HG02610 (cell line): ENCODE results near the gene AHCY.
"Not testable (repeated sequence)": the region's sequence is repeated elsewhere in the genome, so short reads cannot be mapped to it uniquely, and the experiment has no call there.

Source experiments
- ATAC-seq: cut with Tn5 transposase; IDR thresholded peaks from one replicate; pipeline ENCODE4 v1.9.1; 2021; ENCODE audit warnings: mild to moderate bottlenecking, moderate library complexity; ENCODE audit not compliant: unreplicated experiment

The AHCY gene

DNA sequence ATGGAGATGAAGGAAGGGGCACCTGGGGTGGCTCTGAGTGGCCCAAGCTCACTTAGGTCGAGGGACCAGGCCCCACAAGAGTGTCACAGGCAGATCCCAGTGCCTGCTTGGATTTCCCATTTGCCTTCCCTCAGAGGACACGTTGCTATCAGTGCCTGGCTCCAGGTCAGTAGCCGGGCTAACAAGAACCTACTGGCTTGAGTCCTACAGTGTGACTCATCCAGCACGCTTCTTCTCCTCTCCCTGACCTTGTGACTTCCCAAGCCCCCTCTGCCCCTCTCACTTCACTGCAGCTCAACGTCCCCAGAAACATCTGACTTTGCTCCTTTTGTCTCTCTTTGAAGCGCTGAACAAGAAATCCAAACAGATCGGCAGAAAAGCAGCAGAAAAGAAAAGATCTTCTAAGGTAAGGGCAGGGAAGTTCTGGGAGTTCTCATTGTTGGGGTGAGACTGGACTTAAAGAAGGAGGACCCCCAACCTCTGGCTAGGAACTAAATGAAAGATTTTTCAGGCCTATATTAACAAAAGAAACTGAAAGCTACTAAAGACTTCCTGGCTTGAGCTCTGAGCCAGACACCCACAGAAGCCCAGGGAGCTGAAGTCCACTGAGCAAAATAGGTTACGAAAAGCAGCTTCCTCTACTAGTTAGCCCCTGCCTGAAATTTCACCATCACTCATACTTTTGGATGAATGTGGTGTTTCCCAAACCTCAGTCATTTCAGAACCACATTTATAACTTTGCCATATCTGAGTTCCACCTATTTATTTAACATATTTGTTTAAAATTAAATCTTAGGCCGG, 40.5 kb downstream of the AHCY start:
- no peak for ATAC-seq

DNA sequence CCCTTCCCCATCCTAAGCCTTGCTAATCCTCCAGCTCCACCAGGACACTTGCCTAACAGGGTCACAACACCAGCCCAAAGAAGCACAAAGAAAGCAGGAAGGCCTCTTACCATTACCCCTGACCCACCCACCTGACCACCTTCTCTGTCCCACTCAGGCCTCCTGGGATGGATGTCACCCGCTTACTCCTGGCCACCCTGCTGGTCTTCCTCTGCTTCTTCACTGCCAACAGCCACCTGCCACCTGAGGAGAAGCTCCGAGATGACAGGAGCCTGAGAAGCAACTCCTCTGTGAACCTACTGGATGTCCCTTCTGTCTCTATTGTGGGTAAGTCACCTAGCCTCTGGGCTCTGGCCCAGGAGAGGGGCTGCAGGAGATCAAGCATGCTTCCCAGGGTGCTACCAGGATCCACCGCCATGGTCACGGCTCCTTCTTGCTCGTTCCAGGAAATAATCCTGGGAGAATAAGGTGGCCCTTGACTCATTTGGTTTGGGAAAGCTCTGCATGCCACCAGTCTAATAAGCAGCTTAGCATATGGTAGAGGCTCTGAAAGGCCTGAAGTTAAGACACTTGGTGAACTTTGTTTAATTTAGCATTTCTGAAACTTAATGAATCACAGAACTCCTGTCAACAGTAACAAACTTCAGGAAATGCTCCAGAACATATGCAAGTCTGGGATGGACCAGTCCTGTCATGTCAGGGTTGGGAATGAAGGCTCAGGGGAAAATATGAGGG, 42.8 kb downstream of the AHCY start:
- ATAC-seq = no peak

- ATAC-seq = no peak
Observed at GRCh38 chr20:34256629-34257124, 46.5 kb downstream of the AHCY start.

GRCh38 chr20:34254979-34255378, 48.2 kb downstream of the AHCY start:
- ATAC-seq = no peak

GRCh38 chr20:34252431-34253086, 50.6 kb downstream of the AHCY start:
- not testable (repeated sequence) for ATAC-seq

DNA sequence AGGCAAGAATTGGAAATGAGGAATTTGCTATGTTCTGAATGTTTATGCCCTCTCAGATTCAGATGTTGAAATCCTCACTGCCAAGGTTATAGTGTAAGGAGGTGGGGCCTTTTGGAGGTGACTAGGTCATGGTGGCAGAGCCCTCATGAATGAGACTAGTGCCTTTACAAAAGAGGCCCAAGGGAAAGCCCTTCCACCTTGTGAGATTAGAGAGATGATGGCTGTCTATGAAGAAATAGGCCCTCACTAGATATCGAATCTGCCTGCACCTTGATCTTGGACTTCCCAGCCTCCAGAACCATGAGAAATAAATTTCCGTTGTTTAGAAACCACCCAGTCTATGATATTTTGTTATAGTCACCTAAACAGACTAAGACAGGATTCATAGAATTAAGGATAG, 51.5 kb downstream of the AHCY start:
- no peak for ATAC-seq

- no peak for ATAC-seq
Observed at GRCh38 chr20:34250005-34250404, 53.1 kb downstream of the AHCY start.

- no peak for ATAC-seq
Observed at GRCh38 chr20:34249291-34249690, 53.9 kb downstream of the AHCY start.

GRCh38 chr20:34246126-34246626, 57.0 kb downstream of the AHCY start:
- no peak for ATAC-seq

DNA sequence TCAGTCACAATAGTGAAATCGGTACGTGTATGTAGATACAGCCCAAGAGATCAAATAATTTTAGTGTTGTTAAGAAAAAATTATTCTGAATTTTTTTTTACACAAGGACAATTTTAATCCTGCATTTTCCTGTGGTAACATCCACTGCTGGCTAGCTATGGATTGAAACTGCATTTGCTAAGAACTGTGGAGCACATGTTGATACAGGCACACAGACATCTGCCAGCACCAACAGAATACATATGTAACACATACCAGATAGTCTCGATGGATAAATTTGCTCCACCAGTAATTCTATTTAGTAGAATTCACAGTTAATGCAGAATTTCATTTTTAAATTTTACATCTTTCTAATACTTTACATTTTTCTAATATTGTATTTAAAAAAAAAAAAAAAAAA, 59.8 kb downstream of the AHCY start:
- ATAC-seq = no peak

GRCh38 chr20:34242879-34243278, 60.3 kb downstream of the AHCY start:
- ATAC-seq = no peak

- not testable (repeated sequence) for ATAC-seq
Observed at GRCh38 chr20:34242015-34242414, 61.1 kb downstream of the AHCY start.

DNA sequence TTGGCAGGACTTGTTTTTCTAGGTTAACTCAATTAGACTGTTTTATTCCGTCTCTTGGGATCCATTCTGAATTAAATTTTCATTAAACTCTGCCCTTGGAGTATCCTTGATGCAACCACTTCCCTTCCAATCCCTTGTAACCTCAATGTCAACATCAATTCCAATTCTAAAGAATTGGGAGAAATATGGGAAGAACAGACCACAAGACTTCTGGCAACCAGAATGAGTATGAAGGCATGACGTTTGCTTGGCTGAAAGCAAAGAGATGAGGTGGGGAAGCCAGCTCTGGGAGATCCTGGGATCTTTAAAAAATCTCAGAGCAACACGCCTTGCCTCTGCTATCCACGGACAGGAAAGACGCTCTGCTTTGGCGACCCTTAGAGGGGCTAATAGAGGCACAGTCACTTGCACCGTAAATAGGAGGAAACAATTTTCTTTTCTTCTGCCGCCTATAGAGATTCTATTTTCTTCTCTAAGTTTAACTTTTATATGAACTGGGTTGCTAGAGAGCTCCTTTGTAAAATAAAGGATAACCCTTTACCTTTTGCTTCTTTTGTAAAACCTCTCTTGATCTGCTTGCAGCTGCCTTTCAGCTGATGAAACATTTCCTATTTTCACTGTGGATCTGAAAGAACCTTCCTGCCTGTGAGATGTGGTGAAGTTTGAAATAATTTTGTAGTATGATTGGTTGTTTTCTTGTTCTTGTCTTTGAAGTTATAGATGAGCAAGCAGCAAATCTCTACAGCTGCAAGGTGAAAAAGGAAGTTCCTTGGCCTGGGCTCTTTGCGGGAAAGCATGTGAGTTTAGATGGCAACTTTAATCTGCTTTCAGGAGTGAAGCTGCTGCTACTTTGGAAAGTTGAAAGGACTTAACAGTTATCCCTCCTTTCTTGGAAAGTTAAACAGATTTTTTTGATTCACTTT, 62.2 kb downstream of the AHCY start, which contains the start of gene ASIP:
Gene ASIP, plus strand, starts transcription at position 731 of the 923 bp plus-strand sequence. CDS start 18,952 bp downstream, outside the sequence.
- ATAC-seq = no peak

DNA sequence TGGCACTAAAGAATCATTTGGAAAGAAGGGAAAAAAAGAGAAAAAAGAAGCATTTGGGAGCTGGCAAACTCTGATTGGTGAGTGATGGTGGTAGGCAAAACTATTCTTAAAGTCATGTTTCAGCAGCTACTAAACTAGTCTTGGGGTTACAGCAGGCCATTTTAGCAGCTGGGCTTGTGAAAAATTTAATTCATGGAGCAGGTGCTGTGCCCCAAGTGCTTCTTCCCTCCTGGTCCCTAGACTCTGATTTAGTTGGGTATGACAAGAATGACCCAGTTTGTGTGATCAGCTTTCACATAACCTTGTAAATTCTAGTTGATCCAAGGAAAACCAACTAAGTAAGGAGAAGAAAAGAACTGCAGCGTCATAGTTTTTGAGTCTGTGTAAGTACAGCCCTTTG, 63.0 kb downstream of the AHCY start:
- no peak for ATAC-seq

GRCh38 chr20:34237942-34238341, 65.2 kb downstream of the AHCY start:
- no peak for ATAC-seq

- no peak for ATAC-seq
Observed at GRCh38 chr20:34235875-34236274, 67.3 kb downstream of the AHCY start.

DNA sequence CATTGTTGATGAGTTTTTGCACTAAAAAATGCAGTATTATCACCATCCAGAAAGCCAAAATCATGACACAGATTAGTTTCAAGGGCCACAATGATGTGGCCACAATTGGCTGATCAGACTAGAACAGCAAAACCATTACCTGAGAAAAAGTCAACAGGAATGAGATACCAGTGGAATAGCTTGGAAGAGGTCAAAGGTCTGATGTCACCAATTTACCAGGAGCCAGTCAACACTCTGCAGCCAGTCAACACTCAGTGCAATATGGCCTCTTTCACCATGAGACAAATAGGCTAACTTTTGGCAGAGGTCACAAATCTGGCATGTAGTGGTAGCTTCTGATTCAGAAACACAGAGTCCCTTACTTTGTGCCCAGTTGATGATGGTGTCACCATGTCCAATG, 69.5 kb downstream of the AHCY start:
- no peak for ATAC-seq

- ATAC-seq = no peak
Observed at GRCh38 chr20:34232494-34233087, 70.6 kb downstream of the AHCY start.

DNA sequence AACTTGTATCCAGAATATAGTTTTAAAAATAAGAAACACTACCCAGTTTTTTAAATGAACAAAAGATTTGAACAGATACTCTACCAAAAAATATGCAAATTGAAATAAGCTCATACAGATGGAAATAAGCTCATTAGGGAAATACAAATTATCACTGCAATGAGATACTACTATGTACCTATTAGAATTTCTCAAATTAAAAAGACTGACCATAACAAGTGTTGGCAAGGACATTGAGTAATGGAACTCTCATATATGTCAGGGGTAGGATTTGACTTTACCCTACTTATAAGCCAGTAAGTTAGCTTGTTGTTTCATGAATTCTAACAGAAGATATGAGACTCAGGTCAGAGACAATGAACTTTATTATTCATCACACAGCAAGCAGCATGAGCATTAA, 71.5 kb downstream of the AHCY start:
- no peak for ATAC-seq
